Lung microvascular endothelial cell (primary cell): ENCODE measurements around the gene FBF1. TPM values are rescaled to one million over a fixed set of nuclear protein-coding genes. Genes with fewer than 3 reads are reported as not detected.
A peak's percentile ranks its signal among the peaks of the same experiment; 100 is the strongest.
"Not testable (repeated sequence)": the region's sequence is repeated elsewhere in the genome, so short reads cannot be mapped to it uniquely, and the experiment has no call there.

Experiments
- DNase-seq, 2 donors: peaks; one replicate each; pipeline versions ENCODE4 v3.0.0 to v3.0.0-alpha.2; 2010; ENCODE audit warnings: low read depth in 2 of 2
- total RNA-seq: library from RNA; depleted of rRNA; stranded (reverse); fragments of >200 nt; gene quantifications from 2 replicates; pipeline ENCODE4 v1.2.1, GENCODE V29; 2014

The FBF1 gene, protein sequence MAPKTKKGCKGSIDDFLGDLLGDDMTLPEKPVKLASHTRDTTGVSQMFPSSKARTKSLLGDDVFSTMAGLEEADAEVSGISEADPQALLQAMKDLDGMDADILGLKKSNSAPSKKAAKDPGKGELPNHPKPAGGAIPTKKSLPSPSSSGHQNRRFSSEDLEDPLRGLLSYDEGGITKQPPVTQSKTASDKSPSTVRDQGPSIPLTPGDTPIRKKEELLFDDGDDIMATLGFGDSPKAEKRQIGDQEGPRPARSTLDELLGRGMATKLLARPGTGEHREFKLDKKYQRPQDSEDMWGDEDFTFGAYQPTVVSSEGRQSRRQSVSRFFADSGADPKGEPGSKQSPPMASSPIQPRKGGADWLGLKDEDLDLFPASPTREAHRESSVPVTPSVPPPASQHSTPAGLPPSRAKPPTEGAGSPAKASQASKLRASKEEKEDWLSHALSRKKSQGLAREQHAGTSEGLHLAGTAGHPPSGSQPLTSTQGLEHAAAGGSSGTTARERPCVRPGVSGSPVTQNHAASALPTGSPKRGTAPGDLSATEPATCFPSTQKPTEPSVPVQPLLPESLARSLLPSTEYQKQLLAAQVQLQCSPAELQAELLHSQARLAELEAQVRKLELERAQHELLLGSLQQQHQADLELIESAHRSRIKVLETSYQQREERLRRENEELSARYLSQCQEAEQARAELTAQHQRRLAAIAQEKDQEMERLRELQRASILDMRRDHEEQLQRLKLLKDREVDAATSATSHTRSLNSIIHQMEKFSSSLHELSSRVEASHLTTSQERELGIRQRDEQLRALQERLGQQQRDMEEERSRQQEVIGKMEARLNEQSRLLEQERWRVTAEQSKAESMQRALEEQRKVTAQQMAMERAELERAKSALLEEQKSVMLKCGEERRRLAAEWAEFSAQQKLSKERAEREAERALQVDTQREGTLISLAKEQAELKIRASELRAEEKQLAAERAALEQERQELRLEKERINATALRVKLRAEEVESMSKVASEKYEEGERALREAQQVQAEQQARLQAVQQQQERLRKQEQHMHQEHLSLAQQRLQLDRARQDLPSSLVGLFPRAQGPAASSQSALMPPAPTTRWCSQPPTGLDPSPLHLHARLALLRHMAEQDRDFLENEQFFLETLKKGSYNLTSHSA
- total RNA-seq: 3.1 and 3.8 TPM in 2 replicates

DNA sequence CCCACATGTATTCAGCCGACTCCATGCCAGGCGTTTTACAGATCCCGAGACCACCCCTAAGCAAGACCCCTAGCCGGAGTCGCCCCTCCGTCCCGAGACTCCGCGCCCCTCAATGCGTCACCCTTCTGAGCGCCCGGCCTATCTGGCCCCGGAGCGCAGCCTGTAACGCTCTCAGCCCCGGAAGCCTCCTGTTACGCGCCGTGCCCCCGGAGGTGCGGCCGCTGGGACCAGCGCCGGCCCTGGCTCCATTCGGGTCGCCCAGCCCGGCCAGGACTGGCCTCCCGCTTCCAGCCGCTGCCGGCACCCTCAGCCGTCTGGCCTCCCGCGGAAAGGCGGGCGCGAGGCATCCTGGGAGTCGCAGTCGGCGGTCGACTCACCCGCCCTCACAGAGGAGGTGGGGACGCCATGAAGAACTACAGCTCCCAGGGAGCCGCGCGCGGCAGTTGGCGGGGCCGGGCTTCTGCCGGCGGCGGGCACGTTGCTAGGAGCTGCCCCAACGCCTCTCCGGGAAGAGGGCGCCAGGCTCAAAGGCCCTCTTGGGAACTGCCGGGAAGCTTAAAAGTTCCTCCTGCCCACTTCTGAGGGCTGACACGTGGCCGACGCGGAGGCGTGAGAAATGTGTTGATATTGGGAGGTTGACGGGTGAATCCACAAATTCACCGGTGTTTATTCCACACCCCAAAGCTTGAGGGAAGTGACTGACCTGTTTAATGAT, at the start of gene FBF1:
TSS of gene FBF1 (minus strand) at position 316 of the 715 bp plus-strand sequence. CDS start 2,893 bp downstream, outside the sequence.
- peak; percentile 94 to 95 for DNase-seq

DNA sequence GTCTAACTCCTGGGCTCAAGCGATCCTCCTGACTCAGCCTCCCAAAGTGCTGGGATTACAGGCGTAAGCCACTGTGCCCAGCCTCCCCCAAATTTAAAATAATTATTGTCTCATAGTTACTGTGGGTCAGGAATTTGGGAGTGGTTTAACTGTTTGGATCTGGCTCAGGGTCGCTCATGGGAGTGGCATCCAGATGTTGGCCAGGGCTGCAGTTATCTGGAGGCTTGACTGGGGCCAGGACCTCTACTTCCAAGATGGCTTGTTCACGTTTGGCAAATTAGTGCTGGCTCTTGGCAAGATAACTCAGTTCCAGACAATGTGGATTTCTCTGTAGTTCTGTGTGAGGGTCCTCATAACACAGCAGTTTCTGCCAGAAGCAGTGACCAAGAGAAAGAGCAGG, 46.2 kb upstream of the FBF1 start:
- DNase-seq: no peak

DNA sequence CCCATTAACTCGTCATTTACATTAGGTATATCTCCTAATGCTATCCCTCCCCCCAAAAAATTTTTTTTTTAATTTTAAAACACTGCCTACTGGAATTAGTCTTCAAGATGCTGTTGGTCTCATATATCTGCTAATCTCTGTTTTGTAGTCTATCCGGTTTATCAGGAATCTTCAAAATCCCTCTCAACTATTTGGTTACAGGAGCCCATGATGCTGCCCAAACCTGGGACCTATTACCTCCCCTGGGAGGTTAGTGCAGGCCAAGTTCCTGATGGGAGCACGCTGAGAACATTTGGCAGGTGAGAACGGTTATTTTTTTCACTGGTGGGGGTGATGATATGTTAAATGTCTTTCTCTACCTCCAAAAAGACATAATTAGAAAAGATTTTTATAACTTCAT, 45.1 kb upstream of the FBF1 start:
- no peak for DNase-seq

DNA sequence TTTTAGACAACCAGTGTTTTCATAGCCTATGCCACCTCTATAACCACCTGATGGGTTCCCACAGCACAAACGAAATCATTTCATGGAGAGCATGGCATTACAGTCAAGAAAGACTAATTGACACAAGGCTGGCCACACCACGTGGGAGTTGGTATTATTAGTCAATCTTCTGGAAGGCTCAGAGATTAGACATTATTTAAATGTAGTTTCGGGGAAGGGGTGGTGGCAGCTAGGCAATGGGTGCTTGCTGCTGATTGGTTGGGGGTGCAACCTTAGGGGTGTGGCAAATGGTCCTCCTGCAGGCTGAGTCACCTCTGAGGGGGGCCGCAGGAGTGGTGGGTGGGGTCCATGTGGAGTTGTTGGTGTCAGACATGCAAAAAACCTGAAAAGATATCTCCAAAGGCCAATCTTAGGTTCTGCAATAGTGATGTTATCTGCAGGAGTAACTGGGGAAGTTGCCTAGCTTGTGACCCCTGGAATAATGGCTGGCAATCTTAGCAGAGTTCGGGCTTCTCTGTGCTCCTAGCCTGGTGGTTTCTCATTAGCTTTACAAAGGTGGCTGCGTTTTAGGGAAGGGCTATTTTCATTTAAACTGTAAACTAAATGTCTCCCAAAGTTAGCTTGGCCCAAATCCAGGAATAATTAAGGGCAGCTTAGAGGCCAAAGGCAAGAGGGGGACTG, 42.8 kb upstream of the FBF1 start:
- DNase-seq: no peak

DNA sequence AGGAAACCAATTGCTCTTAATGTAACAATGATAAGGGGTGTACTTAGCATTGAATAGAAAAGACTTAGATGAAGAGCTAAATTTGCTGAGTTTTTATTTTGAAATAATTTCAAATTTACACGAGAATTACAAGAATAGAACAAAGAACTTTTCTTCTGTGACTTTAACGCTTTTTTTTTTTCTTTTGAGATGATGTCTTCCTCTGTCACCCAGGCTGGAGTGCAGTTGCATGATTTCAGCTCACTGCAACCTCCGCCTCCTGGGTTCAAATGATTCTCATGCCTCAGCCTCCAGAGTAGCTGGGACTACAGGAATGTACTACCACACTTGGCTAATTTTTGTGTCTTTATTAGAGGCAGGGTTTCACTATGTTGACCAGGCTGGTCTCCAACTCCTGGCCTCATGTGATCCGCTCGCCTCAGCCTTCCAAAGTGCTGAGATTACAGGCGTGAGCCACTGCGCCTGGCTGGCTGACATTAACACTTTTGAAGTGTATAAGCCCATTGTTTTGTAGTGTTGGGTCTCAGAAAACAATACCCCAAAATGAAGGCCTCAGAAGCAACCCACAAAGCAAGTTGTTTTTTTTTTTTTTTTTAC, 40.3 kb upstream of the FBF1 start:
- no peak for DNase-seq

DNA sequence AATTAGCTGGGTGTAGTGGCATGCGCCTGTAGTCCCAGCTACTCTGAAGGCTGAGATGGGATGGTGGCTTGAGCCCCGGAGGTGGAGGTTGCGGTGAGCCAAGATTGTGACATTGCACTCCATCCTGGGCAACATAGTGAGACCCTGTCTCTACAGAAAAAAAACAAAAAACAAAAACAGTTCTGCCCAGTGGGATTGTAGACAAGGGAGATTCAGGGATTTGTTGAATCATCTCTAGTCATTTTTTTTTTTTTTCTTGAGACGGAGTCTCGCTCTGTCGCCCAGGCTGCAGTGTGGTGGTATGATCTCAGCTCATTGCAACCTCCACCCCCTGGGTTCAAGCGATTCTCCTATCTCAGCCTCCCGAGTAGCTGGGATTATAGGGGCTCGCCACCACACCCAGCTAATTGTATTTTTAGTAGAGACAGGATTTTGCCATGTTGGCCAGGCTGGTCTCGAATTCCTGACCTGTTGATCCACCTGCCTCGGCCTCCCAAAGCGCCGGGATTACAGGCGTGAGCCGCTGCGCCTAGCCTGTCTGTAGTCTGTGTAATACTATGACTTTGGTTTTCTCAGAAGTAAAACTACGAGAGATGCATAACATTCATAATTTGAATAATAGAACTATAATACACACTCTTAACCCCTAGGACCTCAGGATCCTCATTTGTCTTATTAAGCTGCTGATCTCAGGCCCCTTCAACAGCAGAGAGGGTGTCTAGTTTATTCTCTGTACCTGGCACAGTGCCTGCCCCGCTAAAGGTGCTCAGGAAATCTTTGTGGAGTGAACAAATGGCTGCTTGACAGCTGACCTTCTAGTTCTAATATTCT, 39.6 kb upstream of the FBF1 start:
- DNase-seq: peak in 1 of 2 donors; percentile 15

DNA sequence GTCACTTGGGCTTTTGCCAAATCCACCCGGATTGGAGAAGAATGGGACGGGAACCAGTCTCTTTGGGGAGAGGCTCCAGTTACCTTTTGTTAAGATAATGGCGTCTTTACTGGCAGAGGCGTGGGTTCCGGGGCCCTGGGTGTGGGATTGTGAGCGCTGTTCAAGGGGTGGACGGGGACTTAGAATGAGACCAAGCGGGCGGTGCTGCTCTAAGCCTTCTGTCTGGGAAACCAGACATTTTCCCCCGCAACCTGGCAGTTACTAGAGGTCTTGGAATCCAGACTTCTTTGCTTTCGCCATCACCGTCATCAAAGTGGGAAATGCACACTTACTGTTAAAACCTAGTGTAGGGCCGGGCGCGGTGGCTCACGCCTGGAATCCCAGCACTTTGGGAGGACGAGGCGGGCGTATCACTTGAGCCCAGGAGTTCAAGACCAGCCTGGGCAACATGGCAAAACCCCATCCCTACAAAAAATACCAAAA, 38.9 kb upstream of the FBF1 start:
- DNase-seq: no peak

DNA sequence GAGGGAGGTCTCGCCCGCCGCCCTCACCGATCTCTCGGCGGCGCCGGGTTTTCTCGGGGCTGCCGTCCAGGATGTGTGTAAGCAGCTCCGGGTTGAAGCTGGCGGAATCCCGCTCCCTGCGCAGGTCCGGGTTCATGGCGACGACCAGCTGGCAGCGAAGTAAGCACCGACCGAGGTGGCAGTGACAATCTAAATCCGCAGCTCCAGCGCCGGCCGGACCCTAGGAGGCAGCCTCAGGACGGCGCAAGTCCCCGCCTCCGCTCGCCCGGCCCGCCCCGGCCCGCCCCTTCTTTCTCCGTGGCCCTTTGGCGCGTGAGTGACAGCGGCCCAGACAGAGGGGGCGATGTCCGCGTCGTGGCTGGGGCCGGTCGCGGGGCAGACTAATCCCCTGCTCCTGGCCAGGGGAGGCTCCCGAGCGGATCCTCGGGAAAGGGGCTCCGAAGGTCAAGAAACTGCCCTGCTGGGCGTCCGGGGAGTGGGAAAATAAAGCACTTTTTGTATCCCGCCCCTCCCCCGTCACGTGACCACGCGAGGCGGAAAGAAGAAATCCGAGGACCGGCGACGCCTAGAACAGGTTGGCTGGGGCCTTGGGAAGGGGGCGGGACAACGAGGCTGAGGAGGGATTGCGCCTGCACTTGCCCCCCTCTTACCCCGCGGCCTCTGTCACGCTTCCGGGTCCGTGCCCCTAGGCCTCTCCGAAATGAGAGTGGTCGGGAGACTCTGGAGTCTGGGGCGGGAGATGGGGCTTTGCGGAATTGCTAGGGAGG, 38.3 kb upstream of the FBF1 start, which contains the start of the genes ACOX1 and TEN1:
TSS of gene ACOX1 (minus strand) at position 229 of the 767 bp plus-strand sequence. CDS start at position 136, 93 bp downstream.
TSS of gene TEN1 (plus strand) at position 303 of the 767 bp plus-strand sequence. CDS start 6,953 bp downstream, outside the sequence.
- peak; percentile 91 to 98 for DNase-seq

DNA sequence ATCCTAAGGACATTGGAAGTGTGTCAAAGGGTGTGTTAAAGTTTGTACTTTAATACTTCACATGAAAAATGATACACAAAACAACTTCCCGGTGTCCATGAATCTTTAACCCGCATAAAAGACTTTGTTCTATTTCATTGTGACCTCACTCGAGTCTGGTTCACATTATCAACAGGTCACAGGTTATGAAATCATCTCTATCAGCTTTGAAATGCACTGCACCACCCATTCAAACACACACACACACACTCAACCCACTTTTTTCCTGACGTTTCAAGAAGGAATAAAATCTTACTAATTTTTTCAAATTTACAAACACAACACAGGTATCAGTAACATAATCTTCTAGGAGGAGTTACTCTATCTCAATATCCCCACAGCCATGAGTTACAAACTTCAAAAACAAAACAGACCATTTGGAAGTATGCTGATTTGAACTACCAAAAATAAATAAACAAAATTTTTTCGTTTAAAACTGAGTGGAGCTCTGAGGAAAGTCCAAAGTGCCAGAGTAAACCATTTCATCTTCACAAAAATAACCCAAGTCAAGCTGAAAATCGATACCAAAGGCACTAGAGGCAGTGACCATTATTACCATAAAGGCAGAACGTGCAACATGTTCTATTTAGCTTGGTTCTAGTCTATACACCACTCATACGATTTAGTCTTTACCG, 35.5 kb upstream of the FBF1 start:
- peak in 1 of 2 donors; percentile 24 for DNase-seq

DNA sequence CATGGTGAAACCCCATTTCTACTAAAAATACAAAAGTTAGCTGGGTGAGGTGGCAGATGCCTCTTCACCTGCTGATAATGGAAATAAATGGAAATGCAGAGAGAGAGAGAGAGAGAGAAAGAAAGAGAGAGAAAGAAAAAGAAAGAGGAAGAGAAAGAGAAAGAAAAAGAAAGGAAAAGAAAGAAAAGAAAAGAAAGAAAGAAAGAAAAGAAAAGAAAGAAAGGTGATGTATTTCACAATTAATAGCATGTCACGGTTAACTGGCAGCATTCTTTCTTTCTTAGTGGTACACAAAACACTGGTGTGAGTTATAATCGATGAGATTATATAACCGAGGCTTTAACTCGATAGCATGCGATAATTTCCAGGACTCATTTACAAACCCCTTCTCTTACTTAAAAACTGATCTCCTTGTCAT, 34.9 kb upstream of the FBF1 start:
- DNase-seq: no peak

DNA sequence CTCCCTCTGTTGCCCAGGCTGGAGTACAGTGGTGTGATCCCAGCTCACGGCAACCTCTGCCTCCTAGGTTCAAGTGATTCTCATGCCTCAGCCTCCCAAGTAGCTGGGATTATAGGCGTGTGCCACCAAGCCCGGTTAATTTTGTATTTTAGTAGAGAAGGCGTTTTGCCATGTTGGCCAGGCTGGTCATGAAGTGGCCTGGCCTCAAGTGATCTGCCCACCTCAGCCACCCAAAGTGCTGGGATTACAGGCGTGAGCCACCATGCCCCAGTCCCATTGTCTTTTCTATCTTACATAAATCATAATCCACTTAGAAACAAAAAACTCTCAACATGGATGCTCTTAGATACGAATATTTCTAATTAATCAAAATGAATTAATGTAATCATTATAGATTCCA, 34.3 kb upstream of the FBF1 start:
- not testable (repeated sequence) for DNase-seq

DNA sequence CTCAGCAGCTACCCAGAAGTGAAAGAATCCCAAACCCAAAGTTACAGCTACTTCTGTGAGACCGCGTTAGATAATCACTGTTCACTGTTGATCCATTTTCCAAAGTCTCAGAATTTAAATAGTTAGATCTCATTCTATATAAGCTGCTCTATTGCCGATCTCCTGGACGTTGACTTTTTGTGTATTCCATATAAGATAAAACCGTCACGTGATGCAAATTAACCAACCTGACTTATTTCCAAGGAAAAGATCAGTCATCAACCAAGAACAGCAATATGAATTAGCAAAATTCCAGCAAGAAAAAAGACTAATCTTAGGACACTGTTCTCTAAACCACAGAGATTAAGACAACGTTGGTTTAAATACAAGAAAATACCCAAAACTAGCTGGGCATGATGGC, 29.8 kb upstream of the FBF1 start:
- no peak for DNase-seq

DNA sequence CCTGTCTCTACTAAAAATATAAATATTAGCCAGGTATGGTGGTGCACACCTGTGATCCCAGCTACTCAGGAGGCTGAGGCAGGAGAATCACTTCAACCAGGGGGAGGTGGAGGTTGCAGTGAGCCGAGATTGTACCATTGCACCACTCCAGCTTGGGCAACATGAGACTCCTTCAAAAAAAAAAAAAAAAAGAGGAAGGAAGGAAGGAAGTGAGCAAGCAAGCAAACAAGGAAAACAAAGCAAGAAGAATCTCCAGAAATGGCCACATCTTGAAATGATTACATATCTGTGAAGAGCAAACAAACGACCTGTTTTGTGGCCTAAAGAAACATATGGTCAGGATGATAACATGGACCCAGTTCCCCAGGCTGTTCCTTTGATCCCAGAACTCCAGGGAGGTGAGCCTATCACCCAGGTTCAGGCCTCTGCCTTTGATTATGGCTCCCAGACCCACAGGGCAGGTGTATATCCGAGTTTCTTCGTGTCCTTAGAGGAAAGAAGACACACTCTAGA, 29.2 kb upstream of the FBF1 start:
- peak in 1 of 2 donors; percentile 80 for DNase-seq

DNA sequence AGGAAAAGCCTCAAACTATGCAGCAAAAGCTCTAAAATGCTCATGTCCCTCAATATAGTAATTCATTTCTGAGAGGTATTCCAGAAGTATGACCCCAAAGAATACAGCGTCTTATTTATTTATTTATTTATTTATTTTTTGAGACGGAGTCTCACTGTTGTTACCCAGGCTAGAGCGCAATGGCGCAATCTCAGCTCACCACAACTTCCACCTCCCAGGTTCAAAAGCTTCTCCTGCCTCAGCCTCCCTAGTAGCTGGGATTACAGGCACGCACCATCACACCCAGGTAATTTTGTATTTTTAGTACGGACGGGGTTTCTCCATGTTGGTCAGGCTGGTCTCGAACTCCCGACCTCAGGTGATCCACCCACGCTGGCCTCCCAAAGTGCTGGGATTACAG, 28.2 kb upstream of the FBF1 start:
- DNase-seq: not testable (repeated sequence)

DNA sequence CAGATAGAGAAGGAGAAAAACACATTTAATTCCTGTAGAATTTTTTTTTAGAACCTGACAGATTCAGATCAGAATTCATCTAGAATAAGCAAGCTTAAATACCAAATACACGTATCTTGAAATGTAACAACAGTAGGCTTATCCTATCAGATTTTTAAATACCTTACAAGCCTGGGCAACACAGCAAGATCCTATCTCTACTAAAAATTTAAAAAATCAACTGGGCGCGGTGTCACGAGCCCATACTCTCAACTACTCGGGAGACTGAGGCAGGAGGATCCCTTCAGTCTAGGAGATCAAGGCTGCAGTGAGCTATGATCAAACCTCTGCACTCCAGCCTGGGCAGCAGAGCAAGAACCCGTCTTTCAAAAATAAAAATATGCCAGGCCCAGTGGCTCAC, 24.6 kb upstream of the FBF1 start:
- DNase-seq: no peak

DNA sequence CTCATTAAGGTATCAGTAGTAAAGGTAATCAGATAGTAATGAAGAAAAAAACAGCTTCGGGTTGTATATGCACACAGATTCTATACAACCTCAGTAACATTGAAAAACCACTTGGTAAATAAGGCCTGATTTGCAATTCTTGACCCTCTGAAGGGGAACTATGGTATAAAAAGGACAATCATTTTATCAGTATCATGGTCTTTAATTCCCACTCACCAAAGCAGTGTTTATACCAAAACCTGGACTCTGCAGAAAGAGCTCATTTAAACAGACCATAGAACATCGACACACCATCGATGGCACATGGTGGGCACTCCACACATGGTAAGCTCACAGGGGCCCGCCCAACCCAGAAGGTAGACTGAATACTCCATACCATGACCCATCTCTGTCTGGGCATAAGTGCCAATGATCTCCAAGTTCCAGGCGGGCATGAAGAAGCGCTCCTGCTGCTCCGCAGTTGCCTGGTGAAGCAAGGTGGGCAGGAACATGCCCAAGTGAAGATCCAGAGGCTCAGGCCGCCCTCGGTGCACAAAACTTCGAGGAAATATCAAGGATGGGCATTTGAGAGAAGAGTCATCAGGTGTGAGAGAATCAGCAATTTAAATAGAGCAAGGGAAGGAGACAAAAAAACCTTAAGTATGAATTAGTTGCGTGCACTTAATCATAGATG, 19.1 kb upstream of the FBF1 start:
- DNase-seq: no peak
